Activated CD4-positive, alpha-beta T cell treated with anti-CD3 and anti-CD28 coated beads for 48 hours (primary cell): Measurements from ENCODE around the gene PSTPIP1.
A peak's percentile ranks its signal among the peaks of the same experiment; 100 is the strongest.

Experiments
- DNase-seq: peaks from one replicate; pipeline ENCODE4 v3.0.0-alpha.2; 2020

PSTPIP1 gene

GRCh38 chr15:76979331-76979925, 15.5 kb upstream of the PSTPIP1 start:
- DNase-seq: no peak

GRCh38 chr15:76979996-76980520, 14.9 kb upstream of the PSTPIP1 start:
- DNase-seq: no peak

- DNase-seq: no peak
These were observed 12.6 kb upstream of the PSTPIP1 start for GRCh38 chr15:76982356-76982755.

- no peak for DNase-seq
These were observed 12.2 kb upstream of the PSTPIP1 start for GRCh38 chr15:76982756-76983155.

GRCh38 chr15:76983590-76984375, 11.1 kb upstream of the PSTPIP1 start:
- no peak for DNase-seq

GRCh38 chr15:76986743-76987142, 8.2 kb upstream of the PSTPIP1 start:
- peak; percentile 28 for DNase-seq

GRCh38 chr15:76987276-76987675, 7.7 kb upstream of the PSTPIP1 start:
- DNase-seq: no peak

- DNase-seq: peak; percentile 87
These were observed 6.7 kb upstream of the PSTPIP1 start for GRCh38 chr15:76987896-76988860.

GRCh38 chr15:76988867-76989780, 5.8 kb upstream of the PSTPIP1 start:
- DNase-seq: peak; percentile 34

- DNase-seq: no peak
These were observed 3.9 kb upstream of the PSTPIP1 start for GRCh38 chr15:76991048-76991447.

- no peak for DNase-seq
These were observed 2.9 kb upstream of the PSTPIP1 start for GRCh38 chr15:76991741-76992645.

GRCh38 chr15:76993114-76993725, 1.7 kb upstream of the PSTPIP1 start:
- no peak for DNase-seq

GRCh38 chr15:76994001-76994400, 925 bp upstream of the PSTPIP1 start:
- peak; percentile 83 for DNase-seq

- no peak for DNase-seq
These were observed 430 bp upstream of the PSTPIP1 start for GRCh38 chr15:76994496-76994895.

GRCh38 chr15:76996076-76996525, 1.2 kb downstream of the PSTPIP1 start:
- DNase-seq: no peak

- peak; percentile 75 for DNase-seq
These were observed 1.8 kb downstream of the PSTPIP1 start for GRCh38 chr15:76996526-76997401.

- no peak for DNase-seq
These were observed 3.8 kb downstream of the PSTPIP1 start for GRCh38 chr15:76998663-76999285.

GRCh38 chr15:76999996-77000395, 5.1 kb downstream of the PSTPIP1 start:
- DNase-seq: no peak

GRCh38 chr15:77001351-77001750, 6.4 kb downstream of the PSTPIP1 start:
- DNase-seq: no peak
